Measurements from ENCODE around the gene RBBP5.
A peak's percentile ranks its signal among the peaks of the same experiment; 100 is the strongest.

Gene RBBP5

GRCh38 chr1:205073511-205073910 is 48.3 kb downstream of the RBBP5 start:
- DNase-seq = no peak

GRCh38 chr1:205072881-205073280 is 48.9 kb downstream of the RBBP5 start:
- DNase-seq = no peak

- no peak for DNase-seq
Measured at GRCh38 chr1:205072286-205072685, 49.5 kb downstream of the RBBP5 start.

- DNase-seq = no peak
Measured at GRCh38 chr1:205071801-205072200, 50.0 kb downstream of the RBBP5 start.

GRCh38 chr1:205071028-205071409 is 50.8 kb downstream of the RBBP5 start:
- no peak for DNase-seq

- no peak for DNase-seq
Measured at GRCh38 chr1:205069371-205070125, 52.2 kb downstream of the RBBP5 start.

GRCh38 chr1:205068457-205069040 is 53.2 kb downstream of the RBBP5 start:
- DNase-seq = no peak

GRCh38 chr1:205068001-205068400 is 53.8 kb downstream of the RBBP5 start:
- no peak for DNase-seq

GRCh38 chr1:205067031-205067430 is 54.7 kb downstream of the RBBP5 start:
- no peak for DNase-seq

GRCh38 chr1:205066141-205066818 is 55.5 kb downstream of the RBBP5 start:
- DNase-seq = no peak

- no peak for DNase-seq
Measured at GRCh38 chr1:205065666-205066065, 56.1 kb downstream of the RBBP5 start.

GRCh38 chr1:205064741-205065316 is 56.9 kb downstream of the RBBP5 start:
- DNase-seq = no peak

- DNase-seq = no peak
Measured at GRCh38 chr1:205064301-205064700, 57.5 kb downstream of the RBBP5 start.

GRCh38 chr1:205062895-205063294 is 58.9 kb downstream of the RBBP5 start:
- DNase-seq = no peak

GRCh38 chr1:205062319-205062718 is 59.5 kb downstream of the RBBP5 start:
- DNase-seq = no peak

GRCh38 chr1:205061665-205062069 is 60.1 kb downstream of the RBBP5 start:
- peak; percentile 83 for DNase-seq

GRCh38 chr1:205061227-205061626 is 60.6 kb downstream of the RBBP5 start:
- DNase-seq = no peak

GRCh38 chr1:205060746-205061145 is 61.0 kb downstream of the RBBP5 start:
- no peak for DNase-seq

GRCh38 chr1:205059660-205060059 is 62.1 kb downstream of the RBBP5 start:
- no peak for DNase-seq

- DNase-seq = no peak
Measured at GRCh38 chr1:205058853-205059252, 62.9 kb downstream of the RBBP5 start.

- DNase-seq = no peak
Measured at GRCh38 chr1:205057808-205058575, 63.8 kb downstream of the RBBP5 start.

- no peak for DNase-seq
Measured at GRCh38 chr1:205056956-205057568, 64.7 kb downstream of the RBBP5 start.

- no peak for DNase-seq
Measured at GRCh38 chr1:205056188-205056611, 65.6 kb downstream of the RBBP5 start.
